Fibroblast of peridontal ligament (primary cell): ENCODE measurements around the gene CHRNA9.
A peak's percentile ranks its signal among the peaks of the same experiment; 100 is the strongest.
"Not testable (repeated sequence)": the region's sequence is repeated elsewhere in the genome, so short reads cannot be mapped to it uniquely, and the experiment has no call there.

ENCODE experiments used
- DNase-seq: peaks from one replicate; pipeline ENCODE4 v3.0.0-alpha.2; 2010; ENCODE audit errors: extremely low read depth

The CHRNA9 gene, protein sequence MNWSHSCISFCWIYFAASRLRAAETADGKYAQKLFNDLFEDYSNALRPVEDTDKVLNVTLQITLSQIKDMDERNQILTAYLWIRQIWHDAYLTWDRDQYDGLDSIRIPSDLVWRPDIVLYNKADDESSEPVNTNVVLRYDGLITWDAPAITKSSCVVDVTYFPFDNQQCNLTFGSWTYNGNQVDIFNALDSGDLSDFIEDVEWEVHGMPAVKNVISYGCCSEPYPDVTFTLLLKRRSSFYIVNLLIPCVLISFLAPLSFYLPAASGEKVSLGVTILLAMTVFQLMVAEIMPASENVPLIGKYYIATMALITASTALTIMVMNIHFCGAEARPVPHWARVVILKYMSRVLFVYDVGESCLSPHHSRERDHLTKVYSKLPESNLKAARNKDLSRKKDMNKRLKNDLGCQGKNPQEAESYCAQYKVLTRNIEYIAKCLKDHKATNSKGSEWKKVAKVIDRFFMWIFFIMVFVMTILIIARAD

DNA sequence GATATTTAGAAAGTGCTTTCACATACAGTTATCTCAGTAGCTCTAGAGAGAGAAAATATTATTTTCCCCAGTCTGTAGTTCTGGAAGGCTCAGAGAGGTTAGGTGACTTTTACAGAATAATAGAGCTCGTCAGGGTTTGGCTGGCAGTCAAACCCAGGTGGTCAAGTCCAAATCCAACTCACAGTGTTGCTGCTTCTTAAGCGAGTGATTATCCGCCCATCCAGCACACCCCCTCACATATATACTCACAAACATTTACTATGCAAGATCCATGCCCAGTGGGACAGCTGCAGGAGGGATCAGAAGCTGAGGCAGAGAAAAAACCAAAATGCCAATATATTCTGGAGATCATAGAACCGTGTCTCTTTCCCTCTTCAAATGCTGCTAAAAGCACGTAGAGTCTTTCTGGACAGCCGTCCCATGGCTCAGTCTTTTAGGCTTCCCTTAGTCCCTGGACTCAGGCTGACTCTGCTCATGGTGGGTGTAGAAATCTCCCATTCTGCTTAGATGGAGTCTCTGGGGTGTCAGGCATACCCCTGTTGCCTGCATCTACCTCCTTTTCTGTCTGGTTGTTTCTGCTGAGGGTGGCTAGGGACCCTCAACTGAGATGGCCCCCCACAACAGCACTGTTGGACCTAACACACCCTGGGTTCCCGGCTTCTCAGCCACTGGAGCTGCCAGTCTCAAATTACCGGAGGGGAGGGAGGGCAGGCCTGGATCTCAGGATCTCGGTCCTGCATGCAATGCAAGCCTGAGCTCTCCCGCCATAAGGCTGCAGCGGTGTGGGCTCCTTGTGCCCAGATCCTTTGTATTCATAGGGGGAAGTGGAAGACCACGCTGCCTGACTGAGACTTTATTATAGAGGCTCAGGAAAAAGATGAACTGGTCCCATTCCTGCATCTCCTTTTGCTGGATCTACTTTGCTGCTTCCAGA, at the start of gene CHRNA9:
CHRNA9 (plus strand) TSS at position 743 of the 934 bp plus-strand sequence; CDS start at position 878, 135 bp downstream.
- no peak for DNase-seq

DNA sequence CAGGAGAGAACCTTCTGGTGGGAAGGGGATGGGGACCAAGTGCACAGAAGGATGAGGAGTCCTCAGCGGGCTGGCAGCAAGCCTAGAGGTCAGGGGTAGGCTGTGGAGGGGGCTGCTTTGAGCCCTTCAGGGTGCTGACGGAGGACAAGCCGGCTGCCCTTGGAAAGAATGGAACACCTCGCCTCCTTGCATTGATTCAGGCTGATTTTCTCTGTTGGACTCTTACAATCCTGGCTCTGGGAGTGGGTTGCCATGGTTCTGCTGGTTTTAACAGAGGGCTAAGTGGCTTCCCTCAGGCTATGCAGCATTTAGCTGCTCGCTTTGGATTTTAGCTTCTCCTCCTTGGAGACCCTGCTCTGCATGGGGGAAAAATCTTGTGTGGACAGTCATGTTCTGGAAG, 49.4 kb upstream of the CHRNA9 start:
- DNase-seq, result no peak

DNA sequence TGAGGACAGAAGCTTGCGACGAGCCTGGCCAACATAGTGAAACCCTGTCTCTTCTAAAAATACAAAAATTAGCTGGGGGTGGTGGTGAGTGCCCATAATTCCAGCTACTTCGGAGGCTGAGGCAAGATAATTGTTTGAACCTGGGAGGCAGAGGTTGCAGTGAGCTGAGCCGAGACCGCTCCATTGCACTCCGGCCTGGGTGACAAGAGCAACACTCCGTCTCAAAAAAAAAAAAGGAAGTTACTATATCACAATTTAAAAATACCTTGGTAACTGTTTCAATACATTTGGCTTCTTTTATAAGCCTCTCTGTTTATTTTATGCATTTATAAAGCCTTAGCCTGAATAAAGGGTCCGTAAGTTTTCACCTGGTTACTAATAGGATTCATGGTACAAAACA, 46.6 kb upstream of the CHRNA9 start:
- DNase-seq, result no peak

DNA sequence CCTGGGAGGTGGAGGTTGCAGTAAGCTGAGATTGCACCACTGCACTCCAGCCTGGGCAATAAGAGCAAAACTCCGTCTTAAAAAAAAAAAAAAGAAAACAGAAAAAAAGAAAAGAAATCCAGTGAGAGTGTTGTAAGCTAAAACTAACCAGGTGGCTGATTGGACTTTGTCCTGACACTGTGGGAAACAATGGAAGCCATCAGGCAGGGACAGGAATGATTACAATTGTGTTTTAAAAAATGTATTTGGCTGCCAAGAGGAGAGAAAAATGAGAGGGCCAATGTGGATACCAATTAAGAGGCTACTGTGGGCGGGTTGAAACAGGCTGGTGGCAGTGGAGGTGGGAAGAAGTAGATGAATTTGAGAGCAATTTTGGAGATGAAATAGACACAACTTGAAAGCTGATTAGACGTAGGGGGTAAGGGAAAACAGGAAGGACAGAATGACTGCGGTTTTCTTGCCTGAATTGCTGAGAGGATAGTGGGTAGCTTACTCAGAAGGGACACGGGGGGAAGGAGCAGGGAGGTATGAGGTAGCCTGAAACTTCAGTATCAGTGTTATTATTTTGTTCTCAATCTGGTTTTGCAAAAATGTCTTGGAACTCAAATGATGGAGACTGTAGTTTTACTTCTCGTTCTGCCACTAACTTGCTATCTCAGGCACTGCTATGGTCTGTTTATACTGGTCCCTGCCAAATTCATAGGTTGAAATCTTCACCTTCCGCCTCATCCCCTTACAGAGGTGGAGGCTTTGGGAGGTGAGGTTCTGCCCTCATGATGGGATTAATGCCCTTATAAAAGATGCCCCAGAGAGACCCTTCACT, 45.6 kb upstream of the CHRNA9 start:
- DNase-seq, result peak; percentile 7

DNA sequence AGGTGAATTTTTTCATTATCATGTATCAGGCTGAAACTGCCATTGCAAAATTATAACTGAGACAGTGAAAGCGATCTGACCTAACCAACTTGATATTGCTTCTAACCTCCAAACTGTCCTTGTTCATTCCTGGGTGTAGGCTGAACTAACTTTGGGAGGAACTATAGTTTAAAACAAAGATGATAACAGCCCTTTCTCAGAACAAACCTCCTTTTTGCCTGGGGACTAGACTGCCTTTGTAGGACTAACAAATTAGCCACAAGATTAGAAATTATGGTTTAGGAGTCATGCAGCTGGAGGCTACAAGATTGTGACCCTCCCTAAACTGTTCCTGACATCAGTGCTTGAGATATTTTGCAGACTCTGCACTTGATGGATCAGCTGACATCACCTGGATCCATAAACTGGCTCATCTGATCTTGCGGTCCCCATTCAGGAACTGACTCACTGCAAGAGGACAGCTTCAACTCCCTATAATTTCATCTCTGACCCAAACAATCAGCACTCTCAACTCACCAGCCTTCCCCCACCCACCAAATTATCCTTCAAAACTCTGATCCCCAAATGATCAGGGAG, 44.4 kb upstream of the CHRNA9 start:
- not testable (repeated sequence) for DNase-seq

DNA sequence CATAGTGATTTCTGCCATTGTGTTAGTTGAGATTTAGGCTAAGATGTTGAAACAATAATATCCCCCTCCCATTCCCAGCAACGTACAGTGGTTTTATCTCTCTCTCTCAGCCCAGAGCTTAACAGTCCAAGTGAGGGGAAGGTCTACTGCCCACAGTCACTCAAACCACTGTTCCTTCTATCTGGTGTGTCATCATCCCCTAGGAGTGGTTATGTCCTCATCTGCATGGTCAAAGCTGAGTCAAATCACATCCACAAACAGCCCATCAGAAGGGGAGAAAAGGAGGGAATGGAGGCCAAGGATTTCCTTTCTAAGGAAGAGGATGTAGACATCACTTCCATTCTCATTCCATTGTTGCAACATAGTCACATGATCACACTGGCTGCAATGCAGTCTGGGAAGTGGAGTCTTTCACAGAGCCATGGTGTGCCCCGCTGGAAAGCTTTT, 42.8 kb upstream of the CHRNA9 start:
- DNase-seq, result peak; percentile 30

DNA sequence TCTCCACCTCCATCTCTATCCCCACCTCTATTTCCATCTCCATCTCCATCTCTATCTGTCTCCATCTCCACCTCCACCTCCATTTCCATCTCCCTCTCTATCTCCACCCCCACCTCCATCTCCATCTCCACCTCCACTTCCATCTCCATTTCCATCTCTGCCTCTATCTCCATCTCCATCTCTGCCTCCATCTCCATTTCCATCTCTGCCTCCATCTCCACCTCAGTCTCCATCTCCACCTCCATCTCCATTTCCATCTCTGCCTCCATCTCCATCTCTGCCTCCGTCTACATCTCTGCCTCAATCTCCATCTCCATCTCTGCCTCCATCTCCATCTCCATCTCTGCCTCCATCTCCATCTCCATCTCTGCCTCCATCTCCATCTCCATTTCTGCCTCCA, 40.8 kb upstream of the CHRNA9 start:
- DNase-seq, result no peak

DNA sequence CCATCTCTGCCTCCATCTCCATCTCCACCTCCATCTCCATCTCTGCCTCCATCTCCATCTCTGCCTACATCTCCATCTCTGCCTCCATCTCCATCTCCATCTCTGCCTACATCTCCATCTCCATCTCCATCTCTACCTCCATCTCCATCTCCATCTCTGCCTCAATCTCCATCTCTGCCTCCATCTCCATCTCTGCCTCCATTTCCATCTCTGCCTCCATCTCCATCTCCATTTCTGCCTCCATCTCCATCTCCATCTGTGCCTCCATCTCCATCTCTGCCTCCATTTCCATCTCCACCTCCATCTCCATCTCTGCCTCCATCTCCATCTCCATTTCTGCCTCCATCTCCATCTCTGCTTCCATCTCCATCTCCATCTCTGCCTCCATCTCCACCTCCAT, 40.1 kb upstream of the CHRNA9 start:
- not testable (repeated sequence) for DNase-seq

DNA sequence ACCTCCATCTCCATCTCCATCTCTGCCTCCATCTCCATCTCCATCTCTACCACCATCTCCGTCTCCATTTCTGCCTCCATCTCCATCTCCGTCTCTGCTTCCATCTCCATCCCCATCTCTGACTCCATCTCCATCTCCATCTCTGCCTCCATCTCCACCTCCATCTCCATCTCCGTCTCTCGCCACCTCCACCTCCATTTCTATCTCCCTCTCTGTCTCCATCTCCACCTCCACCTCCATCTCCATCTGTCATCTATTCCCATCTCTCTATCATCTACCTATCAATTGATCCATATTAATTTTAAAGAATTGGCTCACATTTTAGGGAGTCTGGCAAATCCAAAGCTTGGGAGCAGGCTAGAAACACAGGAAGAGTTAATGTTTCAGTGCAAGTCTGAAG, 39.6 kb upstream of the CHRNA9 start:
- DNase-seq, result no peak

DNA sequence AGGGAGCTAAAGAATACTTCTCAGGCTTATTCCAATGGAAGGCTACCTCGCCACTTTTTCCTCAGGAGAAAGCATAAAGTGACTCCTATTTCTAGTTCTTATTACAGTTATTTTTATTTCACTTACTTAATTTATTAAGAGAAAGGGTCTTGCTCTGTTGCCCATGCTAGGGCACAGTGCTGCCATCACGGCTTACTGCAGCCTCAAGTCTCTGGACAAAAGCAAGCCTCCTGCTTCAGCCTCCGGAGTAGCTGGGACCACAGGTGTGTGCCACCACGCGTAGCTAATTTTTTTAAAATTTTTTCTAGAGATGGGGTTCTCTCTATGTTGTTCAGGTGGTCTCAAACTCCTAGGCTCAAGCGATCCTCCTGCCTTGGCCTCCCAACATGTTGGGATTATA, 36.0 kb upstream of the CHRNA9 start:
- DNase-seq, result no peak

DNA sequence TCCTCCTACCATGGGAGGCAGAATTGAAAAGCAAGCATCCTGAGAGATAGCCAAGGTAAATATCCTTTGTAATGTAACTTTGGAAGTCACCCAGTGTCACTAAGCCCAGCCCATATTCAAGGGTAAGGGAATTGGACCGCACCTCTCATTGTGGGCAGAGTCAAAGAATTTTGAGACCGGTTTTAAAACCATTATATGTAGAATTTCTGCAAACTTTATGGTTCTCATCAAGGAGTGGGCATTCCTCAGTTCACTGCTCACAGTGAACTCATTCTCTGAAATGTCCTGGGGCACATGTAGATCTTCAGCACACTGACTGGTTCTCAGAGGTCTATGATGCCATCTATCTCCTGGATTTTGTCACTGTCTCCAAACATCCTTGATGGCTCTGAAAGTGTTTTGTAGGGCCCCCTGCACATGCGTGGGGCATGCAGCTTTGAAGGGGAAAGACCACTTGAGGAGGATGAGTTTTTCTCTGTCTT, 35.3 kb upstream of the CHRNA9 start:
- DNase-seq, result no peak

DNA sequence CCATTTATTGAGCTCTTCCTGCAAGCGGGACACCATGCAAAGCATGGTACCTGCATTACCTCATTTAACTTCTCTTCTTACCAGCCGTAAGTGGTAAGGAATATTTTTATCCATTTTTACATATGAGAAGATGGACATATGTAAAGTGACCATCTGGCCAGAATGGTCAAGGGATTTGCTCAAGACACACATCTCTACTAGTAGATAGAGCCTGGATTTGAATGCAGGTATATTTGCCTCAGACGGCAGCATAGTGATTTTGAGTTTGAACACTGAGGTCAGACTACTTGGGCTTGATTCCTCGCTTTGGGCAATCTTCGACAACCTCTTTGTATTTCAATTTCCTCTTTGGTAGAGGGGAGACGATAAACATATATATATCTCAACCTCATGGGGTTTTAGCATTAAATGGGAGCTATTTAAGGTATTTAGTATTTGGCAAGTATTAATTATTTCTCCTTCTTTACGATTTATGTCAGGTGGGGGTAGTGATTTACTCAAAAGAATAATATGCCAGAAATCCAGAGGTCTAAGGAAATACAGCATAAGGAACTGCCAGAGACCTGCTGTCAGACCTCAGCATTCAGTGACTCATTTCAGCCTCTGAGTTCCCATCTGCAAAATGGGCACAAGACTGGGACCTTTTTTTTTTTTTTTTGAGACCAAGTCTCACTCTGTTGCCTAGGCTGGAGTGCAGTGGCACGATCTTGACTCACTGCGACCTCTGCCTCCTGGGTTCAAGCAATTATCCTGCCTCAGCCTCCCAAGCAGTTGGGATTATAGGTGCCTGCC, 34.6 kb upstream of the CHRNA9 start:
- DNase-seq, result no peak

DNA sequence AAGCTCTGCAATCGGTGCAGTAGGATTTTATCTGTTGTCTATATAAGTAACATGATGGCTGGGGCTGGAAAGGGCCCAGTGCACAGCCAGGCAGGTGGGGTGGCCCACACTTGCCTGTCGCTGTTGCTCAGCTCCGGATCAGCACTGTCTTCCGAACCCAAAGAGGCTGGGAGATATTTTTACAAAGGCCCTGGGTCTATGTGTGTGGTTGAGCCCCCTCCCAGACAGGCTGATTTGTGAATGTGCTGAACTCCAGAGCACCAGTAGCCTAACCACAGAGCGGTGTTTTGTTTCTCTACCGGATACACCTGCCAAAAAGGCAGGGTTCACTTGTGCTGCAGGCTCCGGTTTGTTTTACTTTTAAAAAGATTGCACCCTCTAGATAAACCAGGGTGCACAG, 33.5 kb upstream of the CHRNA9 start:
- no peak for DNase-seq

DNA sequence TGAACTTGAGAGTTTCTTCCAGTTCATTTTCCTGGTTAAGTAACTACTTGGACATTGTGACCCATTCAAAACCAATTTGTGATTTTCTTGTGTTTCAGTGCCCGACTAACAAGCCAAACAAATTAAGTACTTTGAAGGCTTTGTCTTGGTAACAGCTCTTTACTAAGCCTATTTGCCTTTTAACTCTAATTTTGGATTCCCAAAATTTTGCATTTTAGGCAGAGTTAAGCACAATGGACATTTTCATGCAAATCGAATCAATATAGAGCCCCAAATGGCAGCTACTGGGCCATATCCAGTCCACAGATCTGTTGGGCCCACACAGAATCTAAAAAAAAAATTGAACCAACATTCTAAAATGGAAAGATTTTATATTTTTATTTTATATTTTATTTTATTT, 31.4 kb upstream of the CHRNA9 start:
- DNase-seq, result no peak

DNA sequence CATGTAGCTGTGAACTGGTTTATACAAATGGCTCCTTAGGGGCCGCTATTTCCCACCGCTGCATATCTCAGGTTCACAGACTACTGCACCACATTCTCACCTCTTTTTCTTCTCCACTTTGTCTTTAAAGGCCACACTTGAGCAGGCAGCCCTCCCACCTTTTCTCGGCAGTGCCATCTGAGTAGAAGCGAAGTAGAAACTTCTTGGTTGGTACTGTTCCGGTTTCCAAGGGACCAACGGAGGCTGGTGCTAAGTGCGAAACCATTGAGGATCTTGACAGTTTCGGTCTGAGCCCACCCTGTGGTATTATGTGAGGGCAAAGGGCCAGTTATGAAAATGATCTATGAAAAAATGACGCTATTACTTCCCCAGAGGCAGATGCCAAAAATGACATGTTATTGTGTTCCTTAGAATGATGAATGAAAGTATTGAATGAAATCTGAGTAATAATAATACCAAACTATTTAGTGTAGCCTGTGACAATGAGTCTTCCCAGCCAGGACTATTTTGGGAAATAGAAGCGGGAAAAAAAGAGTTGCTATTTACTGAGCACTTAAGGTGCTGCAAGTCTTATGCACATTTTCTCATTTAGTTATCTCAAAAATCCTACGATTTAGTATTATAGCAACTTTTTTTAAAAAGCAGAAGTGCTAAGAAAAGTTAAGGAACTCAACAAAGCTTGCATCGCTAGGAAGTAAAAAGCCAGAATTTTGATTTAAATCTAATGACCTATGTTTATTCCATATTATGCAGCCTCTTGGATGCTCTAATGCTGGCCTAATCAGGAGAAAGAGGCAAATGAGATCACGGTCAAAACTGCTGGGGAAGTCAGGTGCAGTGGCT, 29.6 kb upstream of the CHRNA9 start:
- DNase-seq, result no peak

DNA sequence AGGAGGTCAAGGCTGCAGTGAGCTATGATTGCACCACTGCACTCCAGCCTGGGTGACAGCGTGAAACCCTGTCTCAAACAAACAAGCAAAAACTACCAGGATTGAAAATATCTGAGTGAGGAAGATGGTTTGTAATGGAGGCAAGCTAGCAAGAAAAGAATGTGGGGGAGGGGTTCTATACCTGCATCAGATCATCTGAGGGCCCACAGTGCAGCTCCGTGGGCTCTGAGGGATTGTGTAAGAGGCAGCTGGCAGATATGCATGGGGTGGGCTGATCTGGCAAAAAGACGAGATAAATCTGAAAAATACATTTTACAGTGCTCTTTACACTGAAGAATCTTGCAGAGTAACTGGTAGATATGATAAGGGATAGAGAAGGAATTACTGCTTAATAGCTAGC, 28.9 kb upstream of the CHRNA9 start:
- no peak for DNase-seq

DNA sequence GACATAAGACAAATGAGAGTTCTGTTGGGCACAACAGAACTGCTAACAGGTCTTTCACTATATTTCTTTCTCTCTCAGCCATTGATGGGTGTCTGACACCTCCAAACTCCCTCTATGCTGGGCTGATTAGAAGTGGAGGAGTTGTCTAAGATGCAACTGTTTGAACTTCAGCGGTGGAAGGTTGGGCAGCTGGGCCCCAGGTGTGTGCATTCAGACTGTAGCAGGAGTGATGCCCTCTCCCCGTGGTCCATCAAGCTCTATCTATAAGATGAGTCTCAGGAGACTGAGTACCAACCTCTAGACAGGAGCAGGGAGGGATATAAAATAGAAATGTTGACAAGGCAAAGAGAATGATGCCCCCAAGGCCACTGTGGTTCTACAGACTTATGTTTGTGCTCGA, 28.2 kb upstream of the CHRNA9 start:
- DNase-seq, result no peak

DNA sequence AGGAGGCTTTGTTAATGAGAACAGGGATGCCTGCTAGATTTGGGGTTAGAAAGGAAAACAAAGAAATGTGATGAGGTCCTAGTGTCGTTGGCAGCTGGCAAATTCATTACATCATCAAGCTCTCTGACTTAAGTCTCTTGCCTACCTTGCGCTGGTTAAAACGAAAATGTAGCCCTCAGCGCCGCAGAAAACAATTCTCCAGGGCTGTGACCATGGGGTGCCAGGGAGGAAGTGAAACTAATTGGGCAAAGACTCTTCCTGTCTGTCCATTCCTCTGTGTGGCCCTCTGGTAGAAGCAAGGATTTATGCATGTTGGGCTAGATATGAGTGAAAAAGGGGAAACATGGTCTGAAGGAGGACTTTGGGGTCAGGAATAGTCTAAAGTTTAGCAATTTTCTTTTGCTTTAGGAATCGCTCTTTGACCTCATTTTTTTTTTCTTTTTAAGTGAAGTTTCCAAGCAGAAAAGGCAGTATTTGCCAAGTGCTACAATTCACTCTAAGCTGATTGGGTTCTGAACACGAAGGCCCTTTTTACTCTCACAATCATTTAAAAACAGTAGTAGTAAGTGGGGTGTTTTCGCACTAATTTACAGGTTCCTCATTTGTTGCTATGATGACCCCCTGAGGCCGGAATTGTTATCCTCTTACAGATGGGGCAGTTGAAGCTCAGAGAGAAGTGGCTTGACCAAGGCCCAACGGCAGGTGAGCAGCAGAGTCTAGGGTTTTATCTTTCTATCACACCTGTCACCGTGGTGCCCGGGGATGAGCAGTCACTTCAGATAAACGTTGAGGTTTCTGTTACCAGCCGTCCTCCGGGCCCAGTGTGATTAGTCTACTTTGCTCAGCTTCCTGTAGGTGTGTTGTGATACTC, 27.3 kb upstream of the CHRNA9 start:
- DNase-seq, result no peak
